PC-9 (cell line): Measurements from ENCODE around the gene TRIM71. TPM values are rescaled to one million over a fixed set of nuclear protein-coding genes. Genes with fewer than 3 reads are reported as not detected.
A peak's percentile ranks its signal among the peaks of the same experiment; 100 is the strongest.
"Not testable (repeated sequence)": the region's sequence is repeated elsewhere in the genome, so short reads cannot be mapped to it uniquely, and the experiment has no call there.

Source experiments
- BruUV-seq: library from RNA; stranded (reverse); fragments of 400-500 nt; replicated peaks from 2 replicates; lab custom pipeline; 2021; lab: Mats Ljungman, UMichigan
- CTCF ChIA-PET: fragments of 300-600 bp; sonication (Branson Sonifier 250); formaldehyde crosslinking; loops from one replicate; lab custom pipeline; 2022; ENCODE audit warnings: antibody characterized with exemption; lab: Charles Lee
- POLR2A ChIA-PET: fragments of 300-600 bp; sonication (Branson Sonifier 250); formaldehyde crosslinking; loops from one replicate; lab custom pipeline; 2022; ENCODE audit warnings: antibody characterized with exemption; ENCODE audit not compliant: unreplicated experiment; lab: Charles Lee
- DNase-seq, 2 experiments: peaks; one replicate each; pipeline versions ENCODE4 v3.0.0 to v3.0.0-alpha.2; 2015 to 2022; ENCODE audit warnings: mixed read lengths in 1 of 2
- H2AFZ ChIP-seq: fragments of 200-600 bp; sonication (generic); 2 replicates; pipeline ENCODE4 v1.8.1; 2017; ENCODE audit warnings: antibody characterized with exemption
- H3F3A ChIP-seq: fragments of 200-600 bp; sonication (generic); 2 replicates; pipeline ENCODE4 v1.8.1; 2017; ENCODE audit warnings: antibody characterized with exemption, mild to moderate bottlenecking, low read depth; ENCODE audit not compliant: insufficient read depth
- H3K27ac ChIP-seq: fragments of 200-600 bp; sonication (generic); 2 replicates; pipeline ENCODE4 v1.6.1; 2016; ENCODE audit warnings: mixed run types
- H3K27me3 ChIP-seq: fragments of 200-600 bp; sonication (generic); 2 replicates; pipeline ENCODE4 v1.6.1; 2016; ENCODE audit warnings: low read depth, mixed run types; ENCODE audit not compliant: insufficient read depth
- H3K36me3 ChIP-seq: fragments of 200-600 bp; sonication (generic); 2 replicates; pipeline ENCODE4 v1.6.1; 2016; ENCODE audit warnings: low read depth, mixed run types
- H3K4me1 ChIP-seq: fragments of 200-600 bp; sonication (generic); replicated peaks from 2 replicates; pipeline ENCODE4 v1.6.1; 2016; ENCODE audit warnings: mixed run types; ENCODE audit not compliant: insufficient read depth
- H3K4me2 ChIP-seq: fragments of 200-600 bp; sonication (generic); 2 replicates; pipeline ENCODE4 v1.6.1; 2017; ENCODE audit warnings: mixed run types
- H3K4me3 ChIP-seq: fragments of 200-600 bp; sonication (generic); 2 replicates; pipeline ENCODE4 v1.6.1; 2016; ENCODE audit warnings: mixed run types
- H3K79me2 ChIP-seq: fragments of 200-600 bp; sonication (generic); 2 replicates; pipeline ENCODE4 v1.6.1; 2017; ENCODE audit warnings: low read depth, mixed run types
- H3K9me2 ChIP-seq: fragments of 200-600 bp; sonication (generic); 2 replicates; pipeline ENCODE4 v1.8.1; 2017; ENCODE audit warnings: mild to moderate bottlenecking; ENCODE audit not compliant: insufficient read depth
- H3K9me3 ChIP-seq: fragments of 200-600 bp; sonication (generic); 2 replicates; pipeline ENCODE4 v1.8.1; 2016; ENCODE audit warnings: low read depth; ENCODE audit not compliant: insufficient read depth
- H4K20me1 ChIP-seq: fragments of 200-600 bp; sonication (generic); 2 replicates; pipeline ENCODE4 v1.8.1; 2017; ENCODE audit not compliant: insufficient read depth
- CTCF ChIP-seq: fragments of 200-600 bp; sonication (generic); conservative IDR thresholded peaks from 2 replicates; pipeline ENCODE4 v1.6.1; 2017; ENCODE audit warnings: mixed run types, antibody characterized with exemption, mild to moderate bottlenecking, moderate library complexity
- EZH2 ChIP-seq: fragments of 200-600 bp; sonication (generic); IDR thresholded peaks from 2 replicates; pipeline ENCODE4 v1.8.0; 2017; ENCODE audit warnings: antibody characterized with exemption, low read depth
- intact Hi-C: fragments of 100-400 bp; cut with micrococcal nuclease; formaldehyde crosslinking; loops from one replicate; pipeline ENCODE4 v1.10.0; 2022; ENCODE audit not compliant: unreplicated experiment
- total RNA-seq: library from RNA; stranded (reverse); gene quantifications from 2 replicates; pipeline ENCODE4 v1.2.3, GENCODE V29; 2021

The TRIM71 gene
- total RNA-seq, 1 experiment from 2014 or later: not detected

GRCh38 chr3:32780735-32781210, 37.0 kb upstream of the TRIM71 start:
- no peaks in the 10 kb centered on the region for H3K9me3 ChIP-seq
- BruUV-seq: no TSS peak
- H3K4me1 ChIP-seq: no peaks in the 10 kb centered on the region
- ChIA-PET POLR2A (interaction anchor here (0.6 kb wide), 1 partner anchor 863 kb away, joined by 3 read pairs; no protein-coding TSS in a partner anchor), CTCF (interaction anchor here (0.6 kb wide), 2 partner anchors 158 to 318 kb away, joined by 4 to 5 read pairs; no protein-coding TSS in a partner anchor)
- H3K36me3 ChIP-seq: no peaks in the 10 kb centered on the region
- no peak overlapping the region for H3K27ac ChIP-seq
- H3K4me3 ChIP-seq: peak overlapping the region; percentile 65
- H3K9me2 ChIP-seq: no peaks in the 10 kb centered on the region
- peak overlapping the region; percentile 90 for H2AFZ ChIP-seq
- DNase-seq: peak in 1 of 2 experiments; percentile 56
- H4K20me1 ChIP-seq: no peaks in the 10 kb centered on the region
- peak overlapping the region; percentile 83 for H3K4me2 ChIP-seq
- no peaks in the 10 kb centered on the region for H3K27me3 ChIP-seq
- TF ChIP-seq EZH2 (no peak), CTCF (no peak)
- H3F3A ChIP-seq: no peaks in the 10 kb centered on the region
- H3K79me2 ChIP-seq: no peaks in the 10 kb centered on the region
- intact Hi-C loops: loop anchor here (2.0 to 10.0 kb wide), 2 partner anchors 48 to 124 kb away; no protein-coding TSS in a partner anchor

GRCh38 chr3:32781211-32781968, 36.4 kb upstream of the TRIM71 start:
- no peaks in the 10 kb centered on the region for H3K27me3 ChIP-seq
- ChIA-PET CTCF (interaction anchor here (0.6 kb wide), 3 partner anchors 95 to 317 kb away, joined by 3 to 5 read pairs (median 4); no protein-coding TSS in a partner anchor), POLR2A (interaction anchor here (0.6 kb wide), 1 partner anchor 862 kb away, joined by 3 read pairs; no protein-coding TSS in a partner anchor)
- no peaks in the 10 kb centered on the region for H3K36me3 ChIP-seq
- H3K4me3 ChIP-seq: peak overlapping the region; percentile 65
- intact Hi-C loops: loop anchor here (2.0 to 10.0 kb wide), 2 partner anchors 49 to 123 kb away; no protein-coding TSS in a partner anchor
- TF ChIP-seq CTCF (peak; percentile 57; the same call in 1 of the 2 replicates), EZH2 (no peak)
- BruUV-seq: no TSS peak
- DNase-seq: peak; percentile 44 to 83
- H3K27ac ChIP-seq: no peak overlapping the region
- H3K4me2 ChIP-seq: peak overlapping the region; percentile 83
- no peaks in the 10 kb centered on the region for H3K79me2 ChIP-seq
- H3K9me2 ChIP-seq: no peaks in the 10 kb centered on the region
- no peaks in the 10 kb centered on the region for H3F3A ChIP-seq
- H3K9me3 ChIP-seq: no peaks in the 10 kb centered on the region
- no peaks in the 10 kb centered on the region for H4K20me1 ChIP-seq
- H2AFZ ChIP-seq: peak overlapping the region; percentile 90
- H3K4me1 ChIP-seq: no peaks in the 10 kb centered on the region

GRCh38 chr3:32781969-32782270, 35.9 kb upstream of the TRIM71 start:
- intact Hi-C loops: loop anchor here (2.0 to 10.0 kb wide), 2 partner anchors 49 to 123 kb away; no protein-coding TSS in a partner anchor

More at GRCh38 chr3:32781969-32782270, 35.9 kb upstream of the TRIM71 start:
- DNase-seq, H3K36me3 ChIP-seq, H3K4me3 ChIP-seq, H3K9me3 ChIP-seq, H3K79me2 ChIP-seq, H3K27me3 ChIP-seq, H3K4me1 ChIP-seq, H3F3A ChIP-seq, POLR2A ChIA-PET, H3K27ac ChIP-seq, H4K20me1 ChIP-seq, H3K9me2 ChIP-seq, BruUV-seq, H2AFZ ChIP-seq: not testable (repeated sequence)
- peak overlapping the region; percentile 83; the same call in 1 of the 2 replicates for H3K4me2 ChIP-seq
- CTCF ChIA-PET: interaction anchor here (0.6 kb wide), 1 partner anchor 95 kb away, joined by 3 read pairs; no protein-coding TSS in a partner anchor
